Activated CD4-positive, alpha-beta T cell treated with anti-CD3 and anti-CD28 coated beads for 1 hour (primary cell): ENCODE measurements around the gene DNAJC1.

Experiments
- DNase-seq: peaks from one replicate; pipeline ENCODE4 v3.0.0-alpha.2; 2020

DNAJC1 gene

DNA sequence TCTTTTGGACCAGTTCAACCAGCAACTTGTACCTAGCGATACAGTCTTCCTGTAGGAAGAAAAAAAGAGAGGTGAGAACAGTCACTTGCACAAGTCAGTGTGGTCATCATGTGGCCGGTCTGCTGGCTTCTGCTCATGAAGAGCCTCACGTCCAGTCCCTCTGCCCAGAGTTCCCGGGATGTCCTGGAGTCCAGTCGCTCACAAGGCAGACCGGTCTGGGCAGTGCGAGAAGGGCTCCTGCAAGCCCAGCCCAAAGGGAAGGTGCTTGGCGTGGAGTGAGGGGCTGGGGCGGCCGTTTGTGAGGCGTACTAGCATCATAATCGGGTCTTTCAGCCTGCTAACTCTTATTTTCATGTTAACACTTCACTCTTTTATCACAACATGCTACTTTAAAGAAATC is 246.8 kb downstream of the DNAJC1 start:
- DNase-seq: no peak

DNA sequence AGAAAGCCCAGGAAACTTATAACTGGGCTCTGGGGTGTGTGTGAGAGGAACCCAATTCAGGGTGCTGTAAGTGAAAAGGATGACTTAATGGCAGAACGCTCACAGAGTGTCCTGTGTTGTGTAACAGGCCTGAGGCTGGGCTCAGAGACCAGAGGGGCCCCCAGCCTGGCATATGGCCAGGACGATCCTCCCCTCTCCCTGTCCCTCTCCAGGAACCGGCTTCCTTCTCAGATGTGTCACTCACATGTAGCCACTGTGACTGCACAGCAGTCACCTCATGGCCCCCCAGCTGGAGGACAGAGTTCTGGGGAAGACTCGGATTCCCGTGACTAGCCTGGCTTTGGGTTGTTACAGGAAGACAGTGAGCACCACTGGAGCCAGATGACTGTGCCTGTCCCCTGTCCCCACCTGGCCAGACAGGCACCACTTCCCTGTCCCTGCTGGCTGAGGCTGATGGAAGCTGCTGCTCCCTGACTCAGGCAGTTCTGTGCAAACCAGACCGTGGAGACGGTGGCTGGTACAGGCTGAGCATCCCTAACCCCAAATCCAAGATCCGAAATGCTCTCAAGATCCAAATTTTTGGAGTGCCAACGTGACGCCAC is 249.0 kb downstream of the DNAJC1 start:
- DNase-seq: no peak

DNA sequence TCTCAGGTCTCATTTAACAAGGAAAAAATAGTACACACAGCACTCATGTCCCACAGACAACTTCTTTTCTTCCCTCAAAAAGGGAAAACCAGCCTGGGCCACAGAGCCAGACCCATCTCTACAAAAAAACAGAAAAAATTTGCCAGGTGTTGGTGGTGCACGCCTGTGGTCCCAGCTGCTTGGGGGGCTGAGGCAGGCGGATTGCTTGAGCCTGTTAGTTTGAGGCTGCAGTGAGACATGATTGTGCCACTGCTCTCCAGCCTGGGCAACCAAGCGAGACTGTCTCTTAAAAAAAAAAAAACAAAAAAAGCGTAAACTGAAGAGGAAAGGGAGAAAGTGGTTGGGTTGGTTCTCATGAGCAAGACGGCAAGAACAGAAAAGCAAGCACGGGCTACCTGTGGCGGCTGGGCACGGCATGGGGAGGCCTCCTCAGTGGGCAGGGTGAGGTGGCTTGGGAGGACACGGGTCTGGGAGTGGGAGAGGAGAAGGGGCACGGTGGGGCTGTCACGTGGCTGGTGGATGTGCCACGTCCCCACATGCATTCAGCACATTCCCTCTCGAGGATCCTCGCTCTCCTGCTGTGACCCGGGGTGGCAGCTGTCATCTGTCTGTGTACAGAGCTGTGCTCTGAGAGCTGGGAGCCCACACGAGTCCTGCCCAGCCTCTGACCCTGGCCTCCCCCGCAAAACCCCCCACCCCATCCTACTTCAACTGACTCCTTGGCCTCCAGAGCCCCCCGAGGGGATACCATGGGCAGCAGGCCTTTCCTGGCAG is 249.8 kb downstream of the DNAJC1 start:
- DNase-seq: no peak

DNA sequence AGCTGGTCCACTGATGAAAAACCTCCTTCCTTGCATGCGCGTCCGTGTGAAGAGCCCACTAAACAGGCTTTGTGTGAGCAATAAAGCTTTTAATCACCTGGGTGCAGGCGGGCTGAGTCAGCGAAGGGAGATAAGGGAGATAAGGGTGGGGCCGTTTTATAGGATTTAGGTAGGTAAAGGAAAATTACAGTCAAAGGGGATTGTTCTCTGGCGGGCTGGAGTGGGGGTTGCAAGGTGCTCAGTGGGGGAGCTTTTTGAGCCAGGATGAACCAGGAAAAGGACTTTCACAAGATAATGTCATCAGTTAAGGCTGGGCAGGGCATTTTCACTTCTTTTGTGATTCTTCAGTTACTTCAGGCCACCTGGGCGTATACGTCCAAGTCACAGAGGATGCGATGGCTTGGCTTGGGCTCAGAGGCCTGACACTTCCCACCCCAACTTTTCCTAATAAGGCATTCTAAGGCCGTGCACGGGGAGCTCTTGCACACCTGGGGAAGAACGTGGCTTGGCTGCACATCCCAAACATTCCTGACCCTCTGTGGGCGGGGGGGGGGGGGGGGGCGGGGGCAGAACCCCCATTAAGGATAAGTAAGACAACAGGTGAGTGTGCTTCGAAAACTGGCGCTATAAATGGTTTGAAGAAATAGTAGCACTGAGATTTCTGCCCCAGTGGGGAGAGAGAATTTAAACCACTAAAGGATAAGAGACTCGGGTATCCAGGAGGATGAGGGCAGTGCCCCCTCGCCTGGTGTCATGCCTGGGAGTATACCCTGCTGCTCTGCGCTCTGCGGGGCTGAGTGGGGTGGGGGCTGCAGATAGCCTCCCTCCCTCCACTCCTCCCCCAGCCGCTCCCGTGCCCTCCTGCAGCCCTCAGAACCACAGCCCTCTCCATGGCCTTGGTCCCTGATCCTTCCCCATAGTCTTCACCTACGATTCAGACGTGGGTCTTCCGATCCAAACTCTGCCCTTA is 251.9 kb downstream of the DNAJC1 start:
- DNase-seq: no peak

DNA sequence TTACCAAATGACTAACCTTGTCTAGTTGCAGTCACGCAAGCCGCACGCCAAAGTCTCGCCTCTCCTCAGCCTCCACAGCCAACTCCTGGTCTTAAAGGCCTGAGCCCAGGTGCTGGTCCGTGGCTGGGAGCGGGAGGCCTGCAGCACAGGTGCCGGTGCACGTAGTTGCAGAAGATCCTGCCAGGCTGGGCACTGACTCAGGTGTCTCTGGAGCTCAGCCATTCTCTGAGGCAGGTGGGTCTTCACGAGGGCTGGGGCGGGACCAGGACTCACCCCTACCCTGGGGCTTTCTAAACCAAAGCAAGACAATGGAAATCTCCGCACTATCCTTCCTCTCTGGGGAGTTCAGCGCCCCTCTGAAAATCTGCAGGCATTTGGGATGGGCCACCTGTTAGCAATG is 253.1 kb downstream of the DNAJC1 start:
- no peak for DNase-seq

DNA sequence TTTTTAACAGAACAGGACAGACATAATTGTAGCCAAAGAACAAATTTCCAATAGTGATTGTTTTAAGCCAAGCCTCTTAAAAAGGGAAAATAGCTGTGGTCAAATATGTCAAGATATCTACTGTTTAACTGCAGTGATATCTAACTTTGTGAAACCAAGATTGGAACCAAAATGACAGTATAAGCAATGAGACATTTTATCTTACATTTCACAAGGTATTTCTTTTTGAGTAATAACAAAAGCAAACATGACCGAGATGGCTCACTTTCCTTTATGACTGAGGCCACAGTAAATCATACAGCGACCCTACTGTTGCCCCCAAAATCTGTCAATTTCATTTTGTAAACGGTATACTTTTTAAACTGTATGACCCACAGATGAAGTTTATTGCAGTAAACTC is 253.7 kb downstream of the DNAJC1 start:
- no peak for DNase-seq

DNA sequence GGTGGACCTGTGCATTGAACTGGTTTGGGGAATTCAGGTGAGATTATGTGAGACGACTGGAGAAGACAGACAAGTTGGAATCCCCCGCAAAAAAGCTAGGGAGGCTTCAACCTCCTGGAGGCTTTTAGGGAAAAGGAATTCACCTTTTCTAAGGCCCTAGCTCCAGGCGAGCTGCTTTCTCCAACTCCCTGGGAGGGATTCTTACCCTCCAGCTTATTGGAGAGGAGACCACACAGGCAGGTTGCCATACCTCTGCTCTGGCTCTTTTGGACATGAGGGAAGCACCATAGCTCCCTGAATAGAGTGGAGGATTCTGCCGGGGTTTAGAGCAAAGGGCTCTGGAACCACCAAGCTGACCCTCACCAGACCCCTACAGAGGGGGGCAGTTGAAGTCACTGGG is 255.7 kb downstream of the DNAJC1 start:
- DNase-seq: no peak

DNA sequence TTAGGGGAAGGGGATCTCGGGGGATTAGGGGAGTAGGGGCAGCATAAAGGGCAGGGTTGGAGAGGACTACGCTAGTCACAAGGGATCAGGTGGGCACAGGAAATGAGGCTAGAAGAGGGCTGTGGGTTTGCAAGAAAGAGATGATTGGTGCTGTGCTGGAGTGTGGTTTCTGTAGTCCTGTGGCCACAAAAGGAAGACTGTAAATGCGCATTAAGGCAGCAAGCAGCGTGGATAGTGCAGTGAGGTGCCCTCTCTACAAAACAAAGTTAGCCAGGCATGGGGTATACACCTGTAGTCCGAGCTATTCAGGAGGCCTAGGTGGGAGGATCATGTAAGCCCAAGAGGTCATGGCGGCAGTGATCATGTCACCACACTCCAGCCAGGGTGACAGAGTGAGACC is 257.4 kb downstream of the DNAJC1 start:
- DNase-seq: no peak

DNA sequence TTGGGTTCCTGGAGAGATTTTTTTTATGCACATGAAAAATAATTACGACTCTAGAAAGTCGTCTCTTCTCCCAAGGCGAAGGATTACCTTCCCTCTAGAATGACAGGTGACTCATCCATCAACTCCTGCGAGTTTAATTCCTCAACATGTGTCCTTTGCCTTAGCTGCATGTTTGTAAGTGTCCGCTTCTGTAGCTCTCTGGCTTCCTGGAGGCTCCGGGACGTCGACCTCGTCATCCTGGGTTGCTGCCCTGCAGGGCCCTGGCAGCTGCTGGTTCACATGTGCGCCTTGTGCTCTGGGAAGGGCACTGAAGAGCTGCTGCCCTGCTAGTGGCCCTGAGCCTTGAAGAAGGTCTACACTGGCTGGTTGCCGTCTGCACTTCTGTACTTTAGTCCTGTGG is 259.3 kb downstream of the DNAJC1 start:
- DNase-seq: no peak

DNA sequence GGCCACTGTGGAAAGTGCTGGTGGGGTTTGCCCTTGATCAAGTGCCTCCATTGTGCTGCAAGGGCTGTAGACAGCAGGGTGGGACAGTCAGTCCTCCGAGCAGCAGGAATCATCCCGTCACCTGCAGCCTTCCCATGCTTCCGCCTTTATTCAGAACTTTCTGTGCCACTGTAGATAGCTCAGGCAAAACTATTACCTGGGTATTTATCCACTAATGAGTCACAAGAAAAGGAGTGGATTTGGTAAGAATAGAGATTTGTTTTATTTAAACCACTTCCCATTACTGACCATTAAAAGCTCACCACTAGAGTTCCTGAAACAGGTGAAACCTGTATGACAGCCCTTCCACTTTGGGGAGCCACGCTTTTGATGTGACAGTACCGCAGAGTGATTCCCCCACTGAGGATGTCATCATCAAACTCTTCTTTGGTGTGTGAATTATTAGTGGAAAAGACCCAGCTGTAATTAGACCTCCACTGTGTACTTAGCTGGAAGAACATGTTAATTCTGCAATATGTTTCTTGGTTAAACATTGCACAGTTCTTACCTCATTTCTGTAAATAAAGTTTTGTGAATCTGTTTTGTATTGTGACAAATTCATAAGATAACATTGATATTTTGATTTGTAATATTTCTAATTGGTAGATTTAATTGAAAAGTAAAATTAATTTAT is 260.7 kb downstream of the DNAJC1 start:
- no peak for DNase-seq

DNA sequence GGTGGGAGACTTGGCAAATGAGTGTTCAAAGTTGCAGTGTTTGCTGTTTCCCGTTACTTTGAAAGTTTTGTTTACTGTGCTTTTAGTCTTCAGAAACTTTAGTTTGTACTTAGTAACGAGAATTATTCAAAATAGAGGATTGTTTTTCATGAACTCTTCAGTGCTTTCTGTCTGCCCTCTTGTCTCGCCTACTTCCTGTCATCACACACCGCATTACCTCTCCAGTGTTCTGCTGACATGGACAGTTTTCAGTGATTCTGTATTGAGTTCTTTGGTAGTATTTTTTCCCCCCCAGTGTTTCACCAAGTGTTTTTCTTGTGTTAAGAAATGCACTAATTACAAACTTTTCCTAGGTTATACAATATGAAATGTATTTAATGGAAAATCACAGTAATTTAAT is 262.5 kb downstream of the DNAJC1 start:
- DNase-seq: no peak

DNA sequence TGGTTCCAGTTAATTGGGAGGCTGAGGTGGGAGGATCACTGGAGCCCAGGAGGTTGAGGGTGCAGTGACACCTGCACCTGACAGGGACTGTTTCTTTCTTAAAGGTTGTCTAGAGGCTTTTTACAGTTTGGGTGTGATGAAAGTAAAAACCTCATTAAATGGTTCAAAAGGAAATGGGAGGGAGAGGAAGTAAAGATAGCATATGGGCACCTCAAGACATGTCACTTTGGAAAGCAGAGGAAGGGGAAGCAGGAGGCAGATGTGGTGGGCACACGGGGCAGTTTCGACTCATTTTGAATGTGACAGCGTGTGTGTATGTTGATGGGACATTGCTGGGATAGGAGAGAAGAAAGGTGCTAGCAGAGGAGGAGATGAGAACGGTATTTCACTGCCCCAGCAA is 266.4 kb downstream of the DNAJC1 start:
- no peak for DNase-seq

DNA sequence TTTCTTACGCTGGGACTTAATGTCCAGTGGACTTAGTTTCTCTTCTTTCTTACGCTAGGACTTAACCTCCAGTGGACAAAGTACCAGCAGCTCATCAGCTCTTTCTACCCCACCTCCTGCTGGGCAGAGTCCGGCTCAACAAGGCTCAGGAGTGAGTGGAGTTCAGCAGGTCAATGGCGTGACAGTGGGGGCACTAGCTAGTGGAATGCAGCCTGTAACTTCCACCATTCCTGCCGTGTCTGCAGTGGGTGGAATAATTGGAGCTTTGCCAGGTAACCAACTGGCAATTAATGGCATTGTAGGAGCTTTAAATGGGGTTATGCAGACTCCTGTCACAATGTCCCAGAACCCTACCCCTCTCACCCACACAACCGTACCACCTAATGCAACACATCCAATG is 269.8 kb downstream of the DNAJC1 start:
- no peak for DNase-seq

DNA sequence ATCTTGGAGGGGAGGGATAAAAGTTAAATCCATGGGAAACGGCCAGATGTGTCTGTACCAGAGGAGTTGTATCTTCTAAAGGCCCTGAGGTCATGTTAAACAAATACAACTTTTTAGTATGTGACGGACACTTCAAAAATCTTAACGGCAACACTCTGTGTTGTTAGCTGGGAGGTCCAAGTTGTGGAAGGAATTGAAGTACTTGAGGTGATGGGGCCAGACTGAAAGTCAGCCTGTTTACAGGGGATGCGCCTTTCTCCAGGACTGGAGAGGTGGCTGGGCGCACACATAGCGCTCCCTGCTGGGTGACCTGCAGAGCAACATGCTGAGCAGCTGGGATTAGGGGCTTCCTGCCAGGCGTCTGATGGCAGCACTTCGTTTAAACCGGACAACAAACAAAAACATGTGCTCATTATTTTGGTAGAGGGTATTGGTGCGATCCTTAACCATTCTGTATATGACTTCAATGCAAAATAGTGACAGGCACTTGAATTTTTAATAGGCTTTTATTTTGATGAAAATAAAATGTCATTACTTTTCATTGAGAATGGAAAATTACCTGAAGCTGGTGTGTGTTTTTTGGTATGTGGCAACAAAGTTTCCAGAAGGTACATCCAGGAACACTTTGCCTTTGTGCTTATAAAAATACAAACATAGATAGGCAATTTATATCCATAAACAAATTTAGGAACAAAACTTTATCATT is 271.3 kb downstream of the DNAJC1 start:
- no peak for DNase-seq

DNA sequence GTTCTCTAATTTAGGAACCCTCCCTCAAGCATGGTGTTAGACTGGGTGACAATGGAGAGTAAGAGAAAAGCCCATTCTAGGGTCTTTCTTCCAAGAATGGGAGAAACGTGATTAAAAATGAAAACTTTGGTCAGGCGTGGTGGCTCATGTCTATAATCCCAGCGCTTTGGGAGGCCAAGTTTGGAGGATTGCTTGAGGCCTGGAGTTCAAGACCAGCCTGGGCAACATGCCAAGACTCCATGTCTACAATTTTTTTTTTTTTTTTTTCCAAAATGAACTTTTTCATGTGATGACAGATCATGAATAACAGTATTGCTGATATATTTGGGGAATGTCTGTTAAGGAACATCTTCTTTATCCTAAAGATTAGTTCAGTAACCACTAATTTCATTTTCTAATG is 274.9 kb downstream of the DNAJC1 start:
- no peak for DNase-seq

DNA sequence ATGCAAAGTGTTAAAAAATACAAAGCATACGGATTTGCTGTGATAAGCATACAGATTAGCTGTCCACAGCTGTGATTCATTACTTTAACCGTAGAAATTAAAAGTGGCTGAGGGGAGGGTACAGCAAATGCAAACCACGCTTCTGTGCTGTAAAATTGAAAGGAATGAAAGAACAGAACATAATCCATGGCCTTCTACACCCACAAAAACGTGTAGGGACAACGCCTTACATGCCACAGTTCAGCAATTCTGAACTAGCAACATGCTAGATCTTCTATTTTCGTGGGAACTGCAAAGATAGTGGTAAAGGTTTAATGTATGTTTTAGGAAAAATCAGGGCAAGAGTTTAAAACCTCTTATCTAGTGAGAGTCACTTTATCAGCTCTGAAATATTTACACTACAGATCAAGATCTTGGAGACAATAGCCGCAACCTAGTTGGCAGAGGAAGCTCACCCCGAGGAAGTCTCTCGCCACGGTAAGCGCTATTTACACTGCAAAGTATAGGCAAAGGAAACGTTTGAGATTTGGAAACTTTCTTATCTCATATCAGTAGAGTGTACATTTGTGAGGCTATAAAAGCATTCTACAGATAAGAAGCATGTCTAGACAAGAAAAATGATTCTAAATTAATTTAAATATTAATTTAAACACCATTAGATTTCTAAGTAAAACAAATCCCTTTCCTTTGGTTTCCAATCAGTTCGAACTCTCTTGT is 275.9 kb downstream of the DNAJC1 start:
- DNase-seq: no peak

DNA sequence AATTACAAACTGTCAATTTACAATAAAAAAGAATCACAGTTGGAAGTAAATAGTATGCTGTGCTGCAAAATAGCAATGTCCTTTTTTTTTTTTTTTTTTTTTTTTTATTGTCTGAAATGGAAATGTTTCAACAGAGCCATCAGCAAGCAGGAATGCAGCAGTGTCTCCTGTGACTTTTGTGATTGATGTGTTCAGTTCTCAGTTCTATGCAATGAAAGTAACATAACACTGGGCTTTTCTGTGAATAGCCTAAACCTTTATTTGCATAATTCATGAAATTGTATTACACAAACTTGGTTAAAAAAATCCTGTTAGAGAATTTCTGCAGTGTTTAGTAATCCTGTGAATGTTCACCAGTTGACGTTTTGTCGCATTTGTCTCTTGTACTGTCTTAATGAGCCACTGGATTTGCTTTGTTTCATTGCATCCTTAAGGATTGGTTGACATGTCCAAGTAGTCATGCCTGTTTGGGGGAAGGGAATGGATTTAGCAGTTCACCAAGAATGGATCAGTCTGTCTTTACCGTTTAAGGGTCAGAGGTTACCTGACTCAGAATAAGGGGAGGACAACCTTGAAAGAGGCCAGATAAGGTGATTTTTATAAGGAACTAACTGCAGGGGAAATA is 276.8 kb downstream of the DNAJC1 start:
- DNase-seq: no peak

DNA sequence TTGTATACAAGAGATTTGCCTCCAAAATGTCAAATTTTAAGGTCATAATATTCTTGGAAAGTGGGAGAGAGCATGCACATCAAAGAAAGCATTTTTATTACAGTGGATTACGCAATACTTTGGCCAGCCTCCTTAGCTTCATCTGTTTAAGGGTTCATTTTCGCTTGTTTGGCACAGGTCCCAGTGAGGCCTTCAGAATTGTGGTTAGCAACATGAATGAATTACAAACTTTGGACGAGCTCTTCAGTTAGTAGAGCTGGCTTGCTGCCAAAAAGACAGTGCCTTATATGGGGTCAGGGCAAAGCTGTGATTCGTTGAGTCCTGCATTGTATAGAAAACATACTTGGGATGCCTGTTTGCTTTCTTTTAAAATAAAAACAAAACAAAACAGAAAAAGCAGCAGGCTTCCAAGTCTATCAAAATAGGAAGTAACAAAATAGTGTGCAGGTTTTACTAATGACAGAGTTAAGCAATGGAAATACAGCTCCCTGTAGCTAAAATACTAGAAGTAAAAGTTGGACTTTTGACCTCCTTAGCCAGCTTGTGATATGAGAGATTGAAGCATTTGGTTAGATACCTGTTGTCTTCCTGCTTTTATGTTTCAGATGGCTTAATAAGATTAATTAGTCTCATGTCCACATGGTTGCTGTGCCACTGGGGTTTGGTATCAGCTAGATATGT is 278.7 kb downstream of the DNAJC1 start:
- DNase-seq: peak; percentile 16

DNA sequence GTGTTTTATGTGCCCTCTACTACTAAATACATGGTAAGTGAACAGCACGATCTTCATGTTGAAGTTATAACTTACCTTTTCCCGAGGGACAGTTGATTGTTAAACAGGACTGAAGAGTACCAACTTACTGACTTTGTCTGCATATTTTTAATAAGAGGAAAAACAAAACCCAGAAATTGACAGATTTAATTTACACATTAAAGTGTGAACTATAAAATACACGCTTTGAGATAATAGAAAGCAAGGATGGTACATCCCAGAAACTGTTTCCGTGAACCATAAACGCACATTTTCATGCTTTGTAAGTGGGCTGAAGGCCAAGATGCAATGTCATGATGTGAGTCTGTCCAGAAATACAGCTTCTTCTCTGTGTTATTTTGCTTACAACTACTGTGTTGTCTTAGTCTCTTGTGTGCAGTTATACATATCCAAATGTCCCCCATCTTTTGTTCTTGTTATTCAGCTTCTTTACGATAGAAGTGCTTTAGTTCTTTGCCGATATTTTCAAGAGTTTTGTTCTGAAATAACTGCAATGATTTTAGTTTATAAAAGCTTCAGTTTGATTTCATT is 279.4 kb downstream of the DNAJC1 start:
- DNase-seq: no peak

DNA sequence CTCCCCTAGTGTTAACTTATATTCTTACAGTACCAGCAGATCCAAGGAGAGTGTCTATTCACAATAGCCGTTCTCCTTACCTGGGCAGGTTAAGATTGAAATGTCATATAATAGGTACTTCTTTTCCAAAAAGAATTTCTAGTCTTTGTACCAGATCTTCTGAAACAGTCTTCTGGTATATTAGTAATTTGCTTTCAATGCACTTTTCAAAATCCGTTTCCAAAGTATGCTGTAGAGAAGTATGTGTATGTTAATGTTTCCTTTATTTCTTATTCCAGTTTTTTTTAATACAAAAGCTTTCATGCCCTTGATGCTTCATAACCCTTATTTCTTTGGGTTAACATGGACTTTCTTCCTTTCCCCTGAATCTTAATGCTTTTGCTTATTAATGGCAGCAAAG is 281.3 kb downstream of the DNAJC1 start:
- DNase-seq: no peak
